Vagina (tissue), 2 donors: ENCODE data around the gene EBF4.

Source experiments
- POLR2A ChIP-seq, 2 donors: fragments of 450-650 bp; IDR thresholded peaks; one replicate each; pipeline ENCODE4 v1.6.1; 2017; ENCODE audit warnings: antibody characterized with exemption in 2 of 2, mild to moderate bottlenecking in 2 of 2, moderate library complexity in 2 of 2
- POLR2AphosphoS5 ChIP-seq, 2 donors: sonication (generic); formaldehyde crosslinking; IDR thresholded peaks; one replicate each; pipeline ENCODE4 v1.9.0; 2017; ENCODE audit warnings: antibody characterized with exemption in 2 of 2, mild to moderate bottlenecking in 2 of 2, low read depth in 1 of 2; ENCODE audit not compliant: insufficient read depth in 1 of 2
- TF ChIP-seq, protein P1 (sequence below), 3 experiments: fragments of 450-650 bp in 2 of 3; fragments of 200-600 bp in 1 of 3; sonication (generic) in 1 of 3; IDR thresholded peaks; one replicate each; pipeline ENCODE4 v1.5.1; 2017 to 2019; ENCODE audit warnings: antibody characterized with exemption in 3 of 3, mild to moderate bottlenecking in 2 of 3, moderate library complexity in 2 of 3

DNA sequence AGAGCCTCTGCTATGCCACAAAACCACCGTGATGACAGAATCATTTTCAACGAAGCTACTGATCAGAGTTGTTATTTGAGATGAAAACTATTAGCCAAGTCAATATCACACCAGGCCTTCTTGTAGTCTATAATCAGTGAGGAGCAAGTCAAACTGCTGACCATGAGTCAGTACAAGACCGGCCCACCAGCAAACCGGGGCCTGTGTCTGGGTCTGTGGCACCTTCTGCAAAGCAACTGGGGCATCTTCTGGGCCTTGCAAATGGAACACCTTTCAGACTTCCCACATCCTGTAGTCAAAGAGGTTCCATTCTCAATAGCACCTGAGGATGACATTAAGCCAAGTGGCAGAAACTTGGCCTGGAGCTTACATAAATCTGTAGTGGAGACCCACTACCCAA lies 69.3 kb downstream of the EBF4 start:
- TF ChIP-seq, protein P1, sequence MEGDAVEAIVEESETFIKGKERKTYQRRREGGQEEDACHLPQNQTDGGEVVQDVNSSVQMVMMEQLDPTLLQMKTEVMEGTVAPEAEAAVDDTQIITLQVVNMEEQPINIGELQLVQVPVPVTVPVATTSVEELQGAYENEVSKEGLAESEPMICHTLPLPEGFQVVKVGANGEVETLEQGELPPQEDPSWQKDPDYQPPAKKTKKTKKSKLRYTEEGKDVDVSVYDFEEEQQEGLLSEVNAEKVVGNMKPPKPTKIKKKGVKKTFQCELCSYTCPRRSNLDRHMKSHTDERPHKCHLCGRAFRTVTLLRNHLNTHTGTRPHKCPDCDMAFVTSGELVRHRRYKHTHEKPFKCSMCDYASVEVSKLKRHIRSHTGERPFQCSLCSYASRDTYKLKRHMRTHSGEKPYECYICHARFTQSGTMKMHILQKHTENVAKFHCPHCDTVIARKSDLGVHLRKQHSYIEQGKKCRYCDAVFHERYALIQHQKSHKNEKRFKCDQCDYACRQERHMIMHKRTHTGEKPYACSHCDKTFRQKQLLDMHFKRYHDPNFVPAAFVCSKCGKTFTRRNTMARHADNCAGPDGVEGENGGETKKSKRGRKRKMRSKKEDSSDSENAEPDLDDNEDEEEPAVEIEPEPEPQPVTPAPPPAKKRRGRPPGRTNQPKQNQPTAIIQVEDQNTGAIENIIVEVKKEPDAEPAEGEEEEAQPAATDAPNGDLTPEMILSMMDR (IDR thresholded peaks at IDR 0.05) = no peak
- TF ChIP-seq POLR2AphosphoS5 (IDR thresholded peaks at IDR 0.05; ENCODE audit: insufficient read depth in 1 of 2, low read depth in 1 of 2) (no peak), POLR2A (IDR thresholded peaks at IDR 0.05) (no peak)
